Stimulated activated CD8-positive, alpha-beta memory T cell treated with anti-CD3 and anti-CD28 coated beads, Interleukin-4, amount 100 ng/mL, for 24 hours (primary cell): ENCODE results near the gene CASP12.
"Not testable (repeated sequence)": the region's sequence is repeated elsewhere in the genome, so short reads cannot be mapped to it uniquely, and the experiment has no call there.

Experiments used
- DNase-seq: peaks from one replicate; pipeline ENCODE4 v3.0.0-alpha.2; 2020; ENCODE audit warnings: low read depth

CASP12 gene

GRCh38 chr11:104897891-104898684 lies at the start of gene CASP12:
CASP12 (minus strand) TSS chr11:104898460.
- no peak for DNase-seq

DNA sequence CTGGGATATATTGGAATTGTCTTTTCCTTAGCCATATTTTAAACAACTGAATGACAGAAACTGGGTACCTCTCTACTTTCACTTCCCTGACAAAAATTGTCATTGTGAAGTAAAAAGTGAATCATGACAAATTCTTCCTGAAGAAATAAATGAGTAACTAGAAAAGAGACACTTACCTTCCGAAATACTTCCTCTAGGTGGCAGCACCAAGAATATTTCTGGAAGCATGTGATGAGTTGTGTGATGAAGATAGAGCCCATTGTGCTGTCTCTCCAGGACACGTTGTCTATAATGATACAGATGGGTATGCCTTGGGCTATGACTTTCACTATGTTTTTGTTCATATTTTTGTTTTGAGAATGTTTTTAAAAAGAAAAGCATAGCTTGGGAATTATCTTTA lies 48.6 kb upstream of the CASP12 start:
- DNase-seq = no peak

- no peak for DNase-seq
These were observed 45.8 kb upstream of the CASP12 start for GRCh38 chr11:104944076-104944475.

GRCh38 chr11:104943561-104943960 lies 45.3 kb upstream of the CASP12 start:
- DNase-seq = no peak

DNA sequence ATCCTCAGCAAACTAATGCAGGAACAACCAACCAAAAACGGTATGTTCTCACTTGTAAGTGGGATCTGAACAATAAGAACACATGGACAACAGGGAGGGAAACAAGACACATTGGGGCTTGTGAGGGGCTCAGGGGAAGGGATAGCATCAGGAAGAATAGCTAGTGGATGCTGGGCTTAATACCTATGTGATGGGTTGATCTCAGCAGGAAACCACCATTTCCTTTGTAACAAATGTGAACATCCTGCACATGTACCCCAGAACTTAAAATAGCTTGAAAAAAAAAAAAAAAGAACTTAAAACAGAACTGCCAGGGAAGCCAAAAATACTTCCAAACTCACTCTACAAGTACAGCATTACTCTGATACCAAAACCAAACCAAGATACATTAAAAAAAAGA lies 36.3 kb upstream of the CASP12 start:
- DNase-seq = no peak

- DNase-seq = not testable (repeated sequence)
These were observed 35.8 kb upstream of the CASP12 start for GRCh38 chr11:104934073-104934472.

DNA sequence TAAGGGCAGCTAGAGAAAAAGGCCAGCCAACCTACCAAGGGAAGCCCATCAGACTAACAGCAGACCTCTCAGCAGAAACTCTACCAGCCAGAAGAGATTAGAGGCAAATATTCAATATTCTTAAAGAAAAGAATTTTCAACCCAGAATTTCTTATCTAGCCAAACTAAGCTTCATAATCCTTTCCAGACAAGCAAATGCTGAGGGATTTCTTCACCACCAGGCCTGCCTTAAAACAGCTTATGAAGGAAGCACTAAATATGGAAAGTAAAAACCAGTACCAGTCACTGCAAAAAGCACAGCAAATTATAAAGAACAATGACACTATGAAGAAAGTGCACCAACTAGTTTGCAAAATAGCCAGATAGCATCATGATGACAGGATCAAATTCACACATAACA lies 30.6 kb upstream of the CASP12 start:
- DNase-seq = no peak

DNA sequence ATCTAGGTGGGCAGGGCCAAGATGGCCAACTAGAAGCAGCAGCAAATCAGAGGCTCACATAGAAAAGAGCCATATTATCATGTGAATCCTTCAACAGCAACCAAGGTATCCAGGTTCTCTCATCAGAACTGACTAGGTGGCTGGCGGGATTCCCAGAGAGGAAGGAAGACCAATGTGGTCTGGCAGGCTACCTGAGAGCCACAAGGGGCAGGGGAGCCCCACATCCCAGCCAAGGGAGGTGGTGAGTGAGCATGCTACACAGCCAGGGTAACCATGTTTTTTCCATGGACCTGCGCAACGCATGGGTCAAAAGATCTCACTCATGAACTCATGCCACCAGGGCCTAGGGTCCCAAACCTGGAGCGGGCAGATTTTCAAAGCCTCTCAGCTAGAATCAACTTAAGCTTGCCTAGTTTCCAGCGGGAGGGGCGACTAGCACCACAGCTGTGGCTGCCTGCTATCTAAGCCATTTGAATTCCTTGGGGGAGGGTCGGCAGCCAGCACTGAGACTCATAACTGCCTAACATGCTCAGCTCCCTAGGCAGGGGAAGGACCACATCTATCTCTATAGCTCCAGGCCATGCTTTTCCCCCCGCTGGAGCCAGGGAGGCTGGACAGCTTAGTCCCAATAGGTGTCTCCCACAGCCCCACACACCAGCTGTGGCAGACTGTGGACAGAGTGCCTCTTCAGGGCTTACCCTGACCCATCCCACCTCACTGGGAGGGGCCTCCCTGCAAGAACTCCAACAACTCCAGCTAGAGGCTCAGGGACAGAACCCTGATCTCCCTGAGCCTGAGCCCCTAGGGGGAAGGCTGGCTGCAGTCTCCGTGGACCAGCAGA lies 28.7 kb upstream of the CASP12 start:
- DNase-seq = no peak

GRCh38 chr11:104925850-104926249 lies 27.6 kb upstream of the CASP12 start:
- DNase-seq = no peak

DNA sequence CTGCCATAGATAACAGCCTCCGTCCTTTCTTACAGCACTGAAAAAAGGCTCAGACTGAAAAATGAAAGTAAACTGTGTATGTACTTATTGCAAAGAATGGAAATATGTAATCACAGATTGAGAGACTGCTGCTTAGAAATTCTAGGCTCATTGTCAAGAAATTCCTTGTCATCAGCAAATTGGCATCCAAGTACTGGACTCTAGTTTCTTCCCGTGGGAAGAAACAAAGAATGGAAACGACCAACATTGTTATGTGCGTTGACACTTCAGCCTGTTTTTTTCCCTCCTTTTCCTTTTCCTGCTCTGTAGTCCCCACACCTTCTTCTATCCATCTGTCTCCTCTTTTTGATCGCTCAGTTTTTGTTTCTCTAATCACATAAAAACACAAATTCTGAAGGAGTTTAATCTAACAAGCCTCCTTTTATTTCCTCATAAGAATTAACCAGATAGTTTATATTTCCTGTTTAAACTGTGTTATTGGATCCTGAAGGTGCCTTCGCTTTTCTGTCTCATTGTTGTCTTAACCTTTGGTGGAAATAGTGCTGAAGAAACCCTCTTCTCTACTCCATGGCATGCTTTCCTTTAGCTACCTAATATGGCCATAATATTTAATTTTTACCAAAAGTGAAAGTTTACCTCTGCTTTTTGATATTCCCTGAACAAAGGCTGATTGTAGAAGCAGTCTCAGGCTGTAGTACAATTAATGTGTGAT lies 20.0 kb upstream of the CASP12 start:
- DNase-seq = no peak

DNA sequence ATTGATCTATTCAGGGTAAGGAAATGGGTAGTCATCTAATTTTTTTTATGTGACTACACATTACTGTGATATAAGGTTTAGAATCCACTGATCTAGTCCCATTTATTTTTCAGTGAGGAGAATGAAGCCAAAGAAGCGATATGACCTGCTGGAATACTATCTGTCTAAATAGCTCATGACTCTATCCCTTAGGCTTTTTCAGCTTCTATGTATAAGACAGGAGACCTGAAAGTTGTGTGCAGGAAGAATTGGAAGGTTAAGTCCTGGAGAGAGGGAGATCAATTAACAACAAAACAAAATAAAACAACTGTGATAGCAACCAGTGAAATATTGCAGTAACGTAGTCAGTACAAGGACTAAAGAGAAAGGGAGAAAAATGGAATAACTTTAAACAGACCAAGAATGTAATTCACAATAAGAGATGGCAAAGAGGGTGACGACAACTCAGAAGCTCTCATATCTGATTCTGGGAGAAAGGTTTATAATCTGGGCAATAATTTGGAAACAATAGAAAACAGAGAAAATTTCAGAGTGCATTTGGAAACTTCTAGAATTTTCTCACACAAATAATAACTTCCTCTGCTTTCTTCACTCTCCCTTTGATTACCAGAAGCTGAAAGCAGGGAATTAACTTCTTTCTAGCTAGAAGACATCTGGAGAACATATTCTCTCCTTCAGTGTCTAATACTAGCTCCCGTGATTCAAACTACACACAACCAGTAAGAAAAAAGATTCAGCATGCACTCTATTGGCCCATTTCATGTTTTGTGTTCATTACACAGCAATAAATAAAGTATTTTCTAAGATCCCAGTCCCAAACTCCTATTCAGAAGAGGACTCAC lies 19.2 kb upstream of the CASP12 start:
- DNase-seq = no peak

GRCh38 chr11:104916442-104916841 lies 18.2 kb upstream of the CASP12 start:
- DNase-seq = no peak

- no peak for DNase-seq
These were observed 13.8 kb upstream of the CASP12 start for GRCh38 chr11:104912102-104912501.

DNA sequence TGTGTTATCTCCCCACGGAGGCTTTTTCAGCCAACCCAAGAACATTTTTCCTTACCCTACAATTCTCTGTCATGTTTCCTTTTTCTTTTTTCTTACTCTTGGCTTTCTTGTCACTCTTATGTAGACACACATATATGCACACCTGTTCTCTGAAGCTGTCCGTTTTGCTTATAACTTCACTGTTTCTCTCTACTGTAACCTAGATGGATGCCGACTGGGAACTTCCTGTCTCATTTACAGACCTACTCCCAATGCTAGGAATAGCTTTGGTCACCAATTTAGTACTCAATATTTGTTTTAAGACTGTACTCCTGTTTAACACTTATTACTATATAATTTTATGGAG lies 9.9 kb upstream of the CASP12 start:
- no peak for DNase-seq

DNA sequence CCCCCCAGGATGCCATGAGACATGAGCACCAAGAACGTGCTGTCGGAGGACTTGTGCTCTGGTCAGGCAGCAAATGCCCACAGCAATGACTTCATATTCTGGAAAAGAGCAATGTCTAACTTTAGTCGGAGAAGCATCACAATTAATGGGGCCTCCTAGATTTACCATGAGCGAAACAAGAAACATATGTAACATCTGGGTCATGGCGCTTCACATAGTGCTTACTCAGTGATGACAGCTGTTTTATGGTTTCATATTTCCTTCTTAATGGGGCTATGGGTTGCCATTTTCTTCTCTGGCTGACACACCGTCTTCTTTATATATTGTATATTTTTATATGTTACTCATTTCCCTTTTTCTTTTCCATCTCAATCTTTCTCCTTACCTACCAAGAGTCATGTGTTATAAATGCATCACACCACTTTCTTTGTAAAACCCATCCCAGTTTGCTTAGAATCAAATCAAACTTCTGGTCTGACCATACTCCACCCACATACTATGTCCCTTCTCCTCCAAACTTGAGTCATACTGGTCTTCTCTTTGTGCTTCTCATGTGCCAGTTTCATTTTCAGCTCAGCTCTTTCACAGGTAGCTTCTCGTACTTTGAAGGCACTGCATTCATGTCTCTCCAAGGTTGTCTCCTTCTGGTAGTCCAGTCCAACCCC lies 9.4 kb upstream of the CASP12 start:
- DNase-seq = no peak

DNA sequence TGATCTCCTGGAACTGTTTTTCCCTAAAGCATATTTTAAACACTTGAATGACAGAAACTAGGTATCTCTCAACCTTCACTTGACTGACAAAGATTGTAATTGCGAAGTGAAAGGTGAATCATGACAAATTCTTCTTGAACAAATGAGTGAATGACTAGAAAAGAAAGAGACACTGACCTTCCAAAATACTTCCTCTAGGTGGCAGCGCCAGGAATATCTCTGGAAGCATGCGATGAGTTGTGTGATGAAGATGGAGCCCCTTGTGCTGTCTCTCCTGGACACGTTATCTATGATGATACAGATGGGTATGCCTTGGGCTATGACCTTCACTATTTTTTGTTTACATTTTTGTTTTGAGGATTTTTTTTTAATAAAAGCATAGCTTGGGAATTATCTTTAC lies 7.0 kb upstream of the CASP12 start:
- no peak for DNase-seq

DNA sequence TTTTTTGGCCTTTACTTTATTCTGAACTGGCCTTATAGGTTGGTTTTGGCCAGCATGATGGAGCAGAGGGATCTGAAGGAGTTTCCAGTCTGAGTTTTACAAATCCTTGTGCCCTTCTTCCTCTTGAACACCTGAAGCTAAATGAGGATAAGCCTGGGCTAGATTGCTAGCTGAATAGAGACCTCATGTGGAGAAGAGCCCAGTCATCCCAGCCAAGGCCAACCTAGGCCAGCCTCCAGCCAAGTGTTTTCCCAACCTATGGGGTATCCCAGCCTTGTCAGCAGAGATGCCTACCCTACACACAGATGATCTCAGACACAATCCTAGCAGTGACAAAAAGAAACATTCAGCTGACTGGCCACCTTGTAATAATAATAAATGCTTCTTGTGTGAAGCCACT lies 966 bp upstream of the CASP12 start:
- DNase-seq = no peak

GRCh38 chr11:104898685-104899013 lies 389 bp upstream of the CASP12 start:
- no peak for DNase-seq

DNA sequence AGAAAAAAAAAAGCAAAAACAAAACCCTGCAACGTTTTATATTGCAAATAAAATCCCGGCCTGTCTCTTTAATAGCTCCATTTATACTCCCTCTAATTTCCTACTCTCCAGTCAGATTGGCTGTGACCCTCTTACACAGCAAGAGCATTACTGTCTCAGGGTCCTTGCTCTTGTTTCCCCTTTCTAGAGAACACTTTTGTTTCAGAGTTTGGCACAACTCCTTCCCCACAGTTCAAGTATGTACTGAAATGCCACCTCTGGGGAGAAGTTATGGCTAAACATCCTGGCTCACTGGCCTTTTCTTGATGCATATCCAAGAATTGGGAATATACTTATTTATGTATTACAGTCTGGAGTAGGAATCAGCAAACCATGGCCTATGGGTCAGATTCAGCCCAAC lies 2.6 kb downstream of the CASP12 start:
- DNase-seq = no peak

- no peak for DNase-seq
These were observed 4.4 kb downstream of the CASP12 start for GRCh38 chr11:104893876-104894275.

DNA sequence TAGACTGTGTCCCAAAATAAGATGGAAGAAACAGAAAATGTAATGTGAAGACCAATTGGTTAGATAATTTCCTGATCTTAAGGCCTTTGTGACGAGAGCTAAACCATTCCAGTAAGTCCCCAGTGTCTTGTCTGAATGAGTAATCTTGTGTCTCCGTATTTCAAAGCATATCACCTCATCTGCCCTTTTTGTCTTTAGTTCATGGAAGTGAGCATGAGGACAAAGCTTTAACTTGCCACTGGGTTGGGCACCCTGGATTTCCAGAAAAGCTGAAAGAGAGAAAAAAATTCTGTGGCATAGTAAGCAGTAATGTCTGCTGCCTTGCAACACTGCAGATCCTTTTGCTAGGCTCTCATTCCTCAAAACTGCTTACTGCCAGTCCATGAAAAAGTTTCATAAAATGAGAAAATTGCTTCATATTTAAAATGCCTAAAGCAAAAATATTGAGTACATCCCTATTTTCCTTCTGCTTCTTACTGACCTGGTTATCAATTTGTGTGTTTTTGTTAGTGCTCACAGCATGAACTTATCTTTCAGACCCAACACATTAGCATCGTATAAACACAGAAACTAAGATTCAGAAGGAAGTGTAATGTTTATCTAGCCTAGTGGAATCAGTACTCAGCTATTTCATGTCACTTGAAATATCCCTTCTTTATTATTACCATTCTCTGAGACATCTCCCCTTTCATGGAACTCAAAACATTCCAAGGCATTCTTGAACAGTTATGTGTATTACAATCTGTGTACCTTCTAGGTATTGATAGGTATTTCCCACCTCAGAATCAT lies 5.3 kb downstream of the CASP12 start:
- no peak for DNase-seq
